ENCODE measurements around the gene FANCC. TPM values are rescaled to one million over a fixed set of nuclear protein-coding genes. Genes with fewer than 3 reads are reported as not detected.

Gene FANCC
- total and polyA plus RNA-seq, 2 of the 4 experiments (the other 2 are of a cell fraction), result 4.7 to 6.3 TPM

DNA sequence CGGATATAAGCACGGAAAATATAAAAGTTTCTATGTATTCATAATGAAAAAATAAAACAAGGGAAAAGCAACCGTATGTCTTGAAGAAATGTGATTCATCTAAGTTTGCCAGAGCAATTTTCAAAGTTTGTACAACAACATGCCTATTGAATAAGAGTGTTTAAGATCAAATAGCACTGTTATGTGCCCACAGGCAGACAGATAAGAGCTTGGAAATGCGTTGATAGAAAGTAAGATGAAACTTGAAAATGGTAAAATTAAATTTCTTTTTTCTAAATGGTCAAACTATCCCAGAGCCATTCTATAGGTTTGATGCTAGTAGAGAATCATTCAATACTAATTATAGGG is 189.4 kb downstream of the FANCC start:
- Histone ChIP-seq H3K4me2 (ENCODE audit: low read depth, low read length) (no peak overlapping the region), H2BK120ac (ENCODE audit: low read depth, low read length) (no peak overlapping the region), H4K8ac (ENCODE audit: low read depth in 2 of 2, low read length in 2 of 2) (no peak overlapping the region), H2BK20ac (ENCODE audit: low read depth, low read length) (no peak overlapping the region), H3K14ac (replicated peaks; ENCODE audit: low read depth, low read length) (no peak overlapping the region), H3K79me1 (ENCODE audit: low read depth in 1 of 2, low read length in 2 of 2) (no peaks in the 10 kb centered on the region), H3K27ac (ENCODE audit: insufficient read depth, low read length) (no peak overlapping the region), H3K23ac (ENCODE audit: low read depth, low read length) (no peak overlapping the region), H3K4ac (ENCODE audit: low read depth, low read length) (no peak overlapping the region), H3K9me3 (ENCODE audit: control insufficient read depth, insufficient read depth, low read length) (no peaks in the 10 kb centered on the region), H2BK15ac (ENCODE audit: low read depth, low read length) (no peak overlapping the region), H3K18ac (ENCODE audit: low read depth, low read length) (no peak overlapping the region), H2BK5ac (ENCODE audit: low read depth, low read length, poor library complexity, severe bottlenecking) (no peak overlapping the region), H3K4me3 (ENCODE audit: insufficient read depth, low read depth, low read length) (no peak overlapping the region), H2AK9ac (replicated peaks; ENCODE audit: low read depth, low read length, poor library complexity) (no peak overlapping the region), H3K36me3 (ENCODE audit: control insufficient read depth, insufficient read depth, low read length) (no peaks in the 10 kb centered on the region), H3K4me1 (ENCODE audit: control insufficient read depth, insufficient read depth, low read length) (peaks cover 2% of the 10 kb centered on the region; the same call in 1 of the 2 replicates), H3K9ac (ENCODE audit: low read depth, low read length) (no peak overlapping the region), H4K91ac (ENCODE audit: insufficient read depth, low read depth, low read length) (no peak overlapping the region), H2AFZ (replicated peaks; ENCODE audit: low read length, poor library complexity) (no peak overlapping the region), H4K5ac (ENCODE audit: low read depth, low read length) (no peak overlapping the region), H3K27me3 (ENCODE audit: control insufficient read depth, insufficient read depth, low read length) (no peaks in the 10 kb centered on the region), H4K20me1 (ENCODE audit: insufficient read depth, low read length) (no peaks in the 10 kb centered on the region), H3K9me1 (ENCODE audit: insufficient read depth, low read length) (no peaks in the 10 kb centered on the region; the same call in 1 of the 2 replicates), H3K56ac (ENCODE audit: extremely low read depth, insufficient read depth, low read length) (no peak overlapping the region), H2AK5ac (ENCODE audit: low read depth, low read length) (no peak overlapping the region)
- no TSS peak for BruUV-seq (replicated peaks)
- ChIA-PET CTCF (interaction anchor here (0.5 to 6.4 kb wide), 18 partner anchors 9 to 997 kb away, joined by 3 to 47 read pairs (median 4); no protein-coding TSS in a partner anchor), POLR2A (ENCODE audit: unreplicated experiment) (no interaction called here)
- dilution Hi-C loops (cut with HindIII; ENCODE audit: low sequenced_read_pairs, unreplicated experiment), result no loop called here
- intact Hi-C loops (cut with micrococcal nuclease), result loop anchor here (10.0 kb wide), 1 partner anchor 213 kb away; no protein-coding TSS in a partner anchor
- TF ChIP-seq, protein P1, sequence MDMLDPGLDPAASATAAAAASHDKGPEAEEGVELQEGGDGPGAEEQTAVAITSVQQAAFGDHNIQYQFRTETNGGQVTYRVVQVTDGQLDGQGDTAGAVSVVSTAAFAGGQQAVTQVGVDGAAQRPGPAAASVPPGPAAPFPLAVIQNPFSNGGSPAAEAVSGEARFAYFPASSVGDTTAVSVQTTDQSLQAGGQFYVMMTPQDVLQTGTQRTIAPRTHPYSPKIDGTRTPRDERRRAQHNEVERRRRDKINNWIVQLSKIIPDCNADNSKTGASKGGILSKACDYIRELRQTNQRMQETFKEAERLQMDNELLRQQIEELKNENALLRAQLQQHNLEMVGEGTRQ (IDR thresholded peaks at IDR 0.05; ENCODE audit: low read depth, low read length), result no peak
- no peak for TF ChIP-seq RFX5 (IDR thresholded peaks at IDR 0.05; ENCODE audit: low read depth, low read length)
- TF ChIP-seq SMC3 (IDR thresholded peaks at IDR 0.05; ENCODE audit: low read depth, low read length), result no peak
- no peak for TF ChIP-seq CEBPB (IDR thresholded peaks at IDR 0.05; ENCODE audit: low read depth, low read length)
- TF ChIP-seq POLR2A (IDR thresholded peaks at IDR 0.05; ENCODE audit: low read depth, low read length), result no peak
- no peak for TF ChIP-seq CHD1 (IDR thresholded peaks at IDR 0.05; ENCODE audit: low read depth, low read length)
- TF ChIP-seq MXI1 (IDR thresholded peaks at IDR 0.05; ENCODE audit: borderline replicate concordance, low read depth, low read length), result no peak
- no peak for TF ChIP-seq FOS (IDR thresholded peaks at IDR 0.05; ENCODE audit: low read depth, low read length)
- TF ChIP-seq MAZ (IDR thresholded peaks at IDR 0.05; ENCODE audit: borderline replicate concordance, low read depth, low read length), result no peak
- no peak for TF ChIP-seq RCOR1 (IDR thresholded peaks at IDR 0.05; ENCODE audit: insufficient replicate concordance, low read length)
- no peak for TF ChIP-seq BHLHE40 (IDR thresholded peaks at IDR 0.05; ENCODE audit: low read depth, low read length)
- no peak for TF ChIP-seq RAD21 (IDR thresholded peaks at IDR 0.05; ENCODE audit: low read length)
- TF ChIP-seq, protein P2, sequence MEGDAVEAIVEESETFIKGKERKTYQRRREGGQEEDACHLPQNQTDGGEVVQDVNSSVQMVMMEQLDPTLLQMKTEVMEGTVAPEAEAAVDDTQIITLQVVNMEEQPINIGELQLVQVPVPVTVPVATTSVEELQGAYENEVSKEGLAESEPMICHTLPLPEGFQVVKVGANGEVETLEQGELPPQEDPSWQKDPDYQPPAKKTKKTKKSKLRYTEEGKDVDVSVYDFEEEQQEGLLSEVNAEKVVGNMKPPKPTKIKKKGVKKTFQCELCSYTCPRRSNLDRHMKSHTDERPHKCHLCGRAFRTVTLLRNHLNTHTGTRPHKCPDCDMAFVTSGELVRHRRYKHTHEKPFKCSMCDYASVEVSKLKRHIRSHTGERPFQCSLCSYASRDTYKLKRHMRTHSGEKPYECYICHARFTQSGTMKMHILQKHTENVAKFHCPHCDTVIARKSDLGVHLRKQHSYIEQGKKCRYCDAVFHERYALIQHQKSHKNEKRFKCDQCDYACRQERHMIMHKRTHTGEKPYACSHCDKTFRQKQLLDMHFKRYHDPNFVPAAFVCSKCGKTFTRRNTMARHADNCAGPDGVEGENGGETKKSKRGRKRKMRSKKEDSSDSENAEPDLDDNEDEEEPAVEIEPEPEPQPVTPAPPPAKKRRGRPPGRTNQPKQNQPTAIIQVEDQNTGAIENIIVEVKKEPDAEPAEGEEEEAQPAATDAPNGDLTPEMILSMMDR (conservative IDR thresholded peaks at IDR 0.05; ENCODE audit: low read depth, low read length), result no peak
- TF ChIP-seq MAFK (IDR thresholded peaks at IDR 0.05; ENCODE audit: low read depth, low read length), result no peak
- no peak for TF ChIP-seq NFE2L2 (IDR thresholded peaks at IDR 0.05; ENCODE audit: low read depth, low read length)
- TF ChIP-seq, protein P3, sequence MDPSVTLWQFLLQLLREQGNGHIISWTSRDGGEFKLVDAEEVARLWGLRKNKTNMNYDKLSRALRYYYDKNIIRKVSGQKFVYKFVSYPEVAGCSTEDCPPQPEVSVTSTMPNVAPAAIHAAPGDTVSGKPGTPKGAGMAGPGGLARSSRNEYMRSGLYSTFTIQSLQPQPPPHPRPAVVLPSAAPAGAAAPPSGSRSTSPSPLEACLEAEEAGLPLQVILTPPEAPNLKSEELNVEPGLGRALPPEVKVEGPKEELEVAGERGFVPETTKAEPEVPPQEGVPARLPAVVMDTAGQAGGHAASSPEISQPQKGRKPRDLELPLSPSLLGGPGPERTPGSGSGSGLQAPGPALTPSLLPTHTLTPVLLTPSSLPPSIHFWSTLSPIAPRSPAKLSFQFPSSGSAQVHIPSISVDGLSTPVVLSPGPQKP (IDR thresholded peaks at IDR 0.05; ENCODE audit: borderline replicate concordance, low read depth, low read length), result no peak
- in situ Hi-C loops (cut with MboI; ENCODE audit: low sequenced_read_pairs), result loop anchor here (5.0 kb wide), 1 partner anchor 446 kb away; no protein-coding TSS in a partner anchor
- DNase-seq, result no peak
- no peak for ATAC-seq (ENCODE audit: low read depth)
- no CpG with 5 or more reads among the region's 4 CpGs for WGBS, 2 experiments (ENCODE audit: extremely low coverage in 2 of 2, insufficient read length in 1 of 2)

All from IMR-90 (cell line).